Dermis microvascular lymphatic vessel endothelial cell (primary cell): ENCODE measurements around the gene ARHGEF17. TPM values are rescaled to one million over a fixed set of nuclear protein-coding genes. Genes with fewer than 3 reads are reported as not detected.
"Not testable (repeated sequence)": the region's sequence is repeated elsewhere in the genome, so short reads cannot be mapped to it uniquely, and the experiment has no call there.

Source experiments
- DNase-seq, 2 donors: peaks; one replicate each; pipeline versions ENCODE4 v3.0.0 to v3.0.0-alpha.2; 2010; ENCODE audit warnings: low read depth in 2 of 2
- total RNA-seq: library from RNA; depleted of rRNA; stranded (reverse); fragments of >200 nt; gene quantifications from 2 replicates; pipeline ENCODE4 v1.2.1, GENCODE V29; 2014

The ARHGEF17 gene
- total RNA-seq, result 29.8 and 59.0 TPM in 2 replicates

- peak in 1 of 2 donors; percentile 88 for DNase-seq
Measured at GRCh38 chr11:73308003-73308960, at the start of gene ARHGEF17. Gene ARHGEF17, plus strand, starts transcription at chr11:73308276. Its CDS starts 363 bp downstream, at chr11:73308639.

GRCh38 chr11:73259406-73260126 lies 48.5 kb upstream of the ARHGEF17 start:
- DNase-seq, result no peak

- DNase-seq, result no peak
Measured at GRCh38 chr11:73260127-73260457, 48.0 kb upstream of the ARHGEF17 start.

GRCh38 chr11:73262851-73263495 lies 45.1 kb upstream of the ARHGEF17 start:
- DNase-seq, result no peak

- no peak for DNase-seq
Measured at GRCh38 chr11:73263640-73264039, 44.4 kb upstream of the ARHGEF17 start.

- no peak for DNase-seq
Measured at GRCh38 chr11:73265278-73265810, 42.7 kb upstream of the ARHGEF17 start.

GRCh38 chr11:73265853-73266645 lies 42.0 kb upstream of the ARHGEF17 start:
- no peak for DNase-seq

- DNase-seq, result no peak
Measured at GRCh38 chr11:73266646-73267020, 41.4 kb upstream of the ARHGEF17 start.

GRCh38 chr11:73267122-73267846 lies 40.8 kb upstream of the ARHGEF17 start:
- no peak for DNase-seq

GRCh38 chr11:73267906-73268540 lies 40.1 kb upstream of the ARHGEF17 start:
- no peak for DNase-seq

- DNase-seq, result no peak
Measured at GRCh38 chr11:73268671-73269271, 39.3 kb upstream of the ARHGEF17 start.

- no peak for DNase-seq
Measured at GRCh38 chr11:73269459-73270015, 38.5 kb upstream of the ARHGEF17 start.

- DNase-seq, result no peak
Measured at GRCh38 chr11:73270016-73270854, 37.8 kb upstream of the ARHGEF17 start.

GRCh38 chr11:73270855-73271477 lies 37.1 kb upstream of the ARHGEF17 start:
- no peak for DNase-seq

GRCh38 chr11:73271478-73271865 lies 36.6 kb upstream of the ARHGEF17 start:
- not testable (repeated sequence) for DNase-seq

GRCh38 chr11:73271936-73272679 lies 36.0 kb upstream of the ARHGEF17 start, which contains the start of gene P2RY6:
Gene P2RY6, plus strand, starts transcription at chr11:73272338. Its CDS starts 24,181 bp downstream, at chr11:73296519.
- DNase-seq, result no peak

- DNase-seq, result no peak
Measured at GRCh38 chr11:73272680-73273038, 35.4 kb upstream of the ARHGEF17 start.
